HepG2 (cell line): ENCODE data around the gene PCDHGA1. TPM values are rescaled to one million over a fixed set of nuclear protein-coding genes. Genes with fewer than 3 reads are reported as not detected.

Experiments used
- CC2D1A ChIP-seq: sonication (generic); formaldehyde crosslinking; IDR thresholded peaks from 2 replicates; pipeline ENCODE4 v1.8.1; 2023; ENCODE audit warnings: mild to moderate bottlenecking, missing genetic modification reagents
- MLXIP ChIP-seq: sonication (generic); formaldehyde crosslinking; IDR thresholded peaks from 2 replicates; pipeline ENCODE4 v1.9.0; 2021; ENCODE audit warnings: missing genetic modification reagents, borderline replicate concordance
- MYPOP ChIP-seq: sonication (generic); formaldehyde crosslinking; IDR thresholded peaks from 2 replicates; pipeline ENCODE4 v1.8.1; 2023; ENCODE audit warnings: mild to moderate bottlenecking, moderate library complexity, missing genetic modification reagents
- RXRA ChIP-seq: sonication (generic); formaldehyde crosslinking; IDR thresholded peaks from 2 replicates; pipeline ENCODE4 v1.5.1; 2020; ENCODE audit warnings: missing genetic modification reagents
- ZFP36L1 ChIP-seq: sonication (generic); formaldehyde crosslinking; IDR thresholded peaks from 2 replicates; pipeline ENCODE4 v1.8.0; 2022; ENCODE audit warnings: mild to moderate bottlenecking, missing genetic modification reagents, moderate library complexity
- ZNF577 ChIP-seq: sonication (generic); formaldehyde crosslinking; IDR thresholded peaks from 2 replicates; pipeline ENCODE4 v1.4.0; 2020; ENCODE audit warnings: mild to moderate bottlenecking, low read depth, missing genetic modification reagents, borderline replicate concordance
- ZNF720 ChIP-seq: sonication (generic); formaldehyde crosslinking; IDR thresholded peaks from 2 replicates; pipeline ENCODE4 v1.4.0; 2020; ENCODE audit warnings: missing genetic modification reagents
- ZUFSP ChIP-seq: sonication (generic); formaldehyde crosslinking; IDR thresholded peaks from 2 replicates; pipeline ENCODE4 v1.9.0; 2021; ENCODE audit warnings: missing genetic modification reagents, mild to moderate bottlenecking, borderline replicate concordance
- polyA plus RNA-seq, 8 experiments: library from polyadenylated mRNA; depleted of rRNA in 3 of 8; stranded (reverse) in 7 of 8; unstranded in 1 of 8; fragments of >200 nt; fragmentation: Illumina TruSeq in 4 of 8; extraction: Trizol in 4 of 8; gene quantifications; 2 replicates each; pipeline versions ENCODE4 v1.2.1 to v1.2.3, GENCODE V29; 2011 to 2016; ENCODE audit warnings: low read depth in 4 of 8, missing spikeins in 1 of 8, mixed read lengths in 1 of 8; ENCODE audit not compliant: insufficient read depth in 1 of 8
- total RNA-seq, 5 experiments: library from RNA; depleted of rRNA; stranded (reverse); fragments of >200 nt; fragmentation: Illumina TruSeq; extraction: Trizol; gene quantifications; 2 replicates each; pipeline ENCODE4 v1.2.3, GENCODE V29; 2016; ENCODE audit warnings: low read depth in 1 of 5

Gene PCDHGA1
- total and polyA plus RNA-seq, 2 of the 13 experiments (the other 11 are each of a cell fraction or from before 2014, with no cell fraction given): 0.31 to 0.40 TPM

- TF ChIP-seq RXRA (no peak), ZNF720 (CRISPR knock-in tag) (no peak), ZUFSP (CRISPR knock-in tag) (no peak), MYPOP (no peak), CC2D1A (CRISPR knock-in tag) (no peak), ZFP36L1 (CRISPR knock-in tag) (no peak), ZNF577 (no peak), MLXIP (CRISPR knock-in tag) (no peak)
Observed at GRCh38 chr5:141507387-141508091, 177.2 kb downstream of the PCDHGA1 start (continued).
